ENCODE measurements around the gene ALK.

The ALK gene

DNA sequence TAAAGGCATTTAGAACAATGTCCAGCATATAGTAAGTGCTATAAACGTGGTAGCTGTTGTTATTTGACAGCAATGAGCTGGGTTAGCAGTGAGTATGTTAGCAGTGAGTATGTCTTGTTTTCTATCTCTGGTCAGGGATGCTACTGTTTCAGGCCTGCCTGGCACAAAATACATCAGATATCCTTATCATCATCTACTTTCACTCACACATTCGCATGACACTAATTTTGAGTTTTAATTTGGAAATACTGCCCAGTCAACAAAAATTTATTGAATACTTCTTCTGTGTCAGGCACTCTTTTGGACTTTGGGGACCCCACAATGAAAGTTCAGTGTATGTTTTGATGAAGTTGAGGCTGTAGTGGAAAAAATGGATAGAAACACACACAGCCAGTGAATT, 404.6 kb downstream of the ALK start (continued):
- TF ChIP-seq, protein P1, sequence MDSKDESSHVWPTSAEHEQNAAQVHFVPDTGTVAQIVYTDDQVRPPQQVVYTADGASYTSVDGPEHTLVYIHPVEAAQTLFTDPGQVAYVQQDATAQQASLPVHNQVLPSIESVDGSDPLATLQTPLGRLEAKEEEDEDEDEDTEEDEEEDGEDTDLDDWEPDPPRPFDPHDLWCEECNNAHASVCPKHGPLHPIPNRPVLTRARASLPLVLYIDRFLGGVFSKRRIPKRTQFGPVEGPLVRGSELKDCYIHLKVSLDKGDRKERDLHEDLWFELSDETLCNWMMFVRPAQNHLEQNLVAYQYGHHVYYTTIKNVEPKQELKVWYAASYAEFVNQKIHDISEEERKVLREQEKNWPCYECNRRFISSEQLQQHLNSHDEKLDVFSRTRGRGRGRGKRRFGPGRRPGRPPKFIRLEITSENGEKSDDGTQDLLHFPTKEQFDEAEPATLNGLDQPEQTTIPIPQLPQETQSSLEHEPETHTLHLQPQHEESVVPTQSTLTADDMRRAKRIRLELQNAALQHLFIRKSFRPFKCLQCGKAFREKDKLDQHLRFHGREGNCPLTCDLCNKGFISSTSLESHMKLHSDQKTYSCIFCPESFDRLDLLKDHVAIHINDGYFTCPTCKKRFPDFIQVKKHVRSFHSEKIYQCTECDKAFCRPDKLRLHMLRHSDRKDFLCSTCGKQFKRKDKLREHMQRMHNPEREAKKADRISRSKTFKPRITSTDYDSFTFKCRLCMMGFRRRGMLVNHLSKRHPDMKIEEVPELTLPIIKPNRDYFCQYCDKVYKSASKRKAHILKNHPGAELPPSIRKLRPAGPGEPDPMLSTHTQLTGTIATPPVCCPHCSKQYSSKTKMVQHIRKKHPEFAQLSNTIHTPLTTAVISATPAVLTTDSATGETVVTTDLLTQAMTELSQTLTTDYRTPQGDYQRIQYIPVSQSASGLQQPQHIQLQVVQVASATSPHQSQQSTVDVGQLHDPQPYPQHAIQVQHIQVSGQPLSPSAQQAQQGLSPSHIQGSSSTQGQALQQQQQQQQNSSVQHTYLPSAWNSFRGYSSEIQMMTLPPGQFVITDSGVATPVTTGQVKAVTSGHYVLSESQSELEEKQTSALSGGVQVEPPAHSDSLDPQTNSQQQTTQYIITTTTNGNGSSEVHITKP (tag by site-specific recombination; IDR thresholded peaks at IDR 0.05): no peak
- TF ChIP-seq ZNF529 (tag by site-specific recombination; IDR thresholded peaks at IDR 0.05; ENCODE audit: insufficient replicate concordance) (no peak), ZNF777 (tag by site-specific recombination; IDR thresholded peaks at IDR 0.05; ENCODE audit: borderline replicate concordance) (no peak), ZNF830 (tag by site-specific recombination; IDR thresholded peaks at IDR 0.05; ENCODE audit: low read depth) (no peak)

DNA sequence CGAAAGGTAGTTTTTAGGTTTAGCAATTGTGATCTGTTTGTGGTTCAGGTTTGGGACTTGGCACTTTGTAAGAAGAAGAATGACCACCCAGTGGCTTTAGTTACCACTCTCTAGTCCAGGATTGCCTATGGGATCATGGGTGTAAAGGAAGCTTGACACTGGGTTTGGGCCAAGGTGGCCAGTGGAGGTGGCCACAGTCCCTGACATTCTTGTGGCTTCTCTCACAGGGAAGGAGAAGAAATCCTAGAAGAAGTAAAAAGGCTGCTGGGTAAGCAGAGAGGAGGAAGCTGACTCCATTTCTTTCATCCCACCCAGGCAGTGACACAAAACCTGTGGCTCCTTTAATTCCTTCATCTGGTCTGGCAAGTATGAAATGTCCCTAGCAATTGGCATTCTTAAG, 411.5 kb downstream of the ALK start:
- Histone ChIP-seq H3K4me1 (ENCODE audit: control insufficient read depth, insufficient read depth, low read length) (no peaks in the 10 kb centered on the region), H3K27ac (ENCODE audit: extremely low read depth, low read depth, low read length) (no peak overlapping the region), H3K4me3 (ENCODE audit: low read depth, low read length) (no peak overlapping the region), H3K36me3 (ENCODE audit: control insufficient read depth in 2 of 2, insufficient read depth in 1 of 2, low read length in 2 of 2) (no peaks in the 10 kb centered on the region), H3K9me3 (ENCODE audit: control insufficient read depth, insufficient read depth, low read depth, low read length) (no peaks in the 10 kb centered on the region)
- POLR2A ChIA-PET: no interaction called here
- CTCF ChIA-PET: no interaction called here
- TF ChIP-seq, protein P2, sequence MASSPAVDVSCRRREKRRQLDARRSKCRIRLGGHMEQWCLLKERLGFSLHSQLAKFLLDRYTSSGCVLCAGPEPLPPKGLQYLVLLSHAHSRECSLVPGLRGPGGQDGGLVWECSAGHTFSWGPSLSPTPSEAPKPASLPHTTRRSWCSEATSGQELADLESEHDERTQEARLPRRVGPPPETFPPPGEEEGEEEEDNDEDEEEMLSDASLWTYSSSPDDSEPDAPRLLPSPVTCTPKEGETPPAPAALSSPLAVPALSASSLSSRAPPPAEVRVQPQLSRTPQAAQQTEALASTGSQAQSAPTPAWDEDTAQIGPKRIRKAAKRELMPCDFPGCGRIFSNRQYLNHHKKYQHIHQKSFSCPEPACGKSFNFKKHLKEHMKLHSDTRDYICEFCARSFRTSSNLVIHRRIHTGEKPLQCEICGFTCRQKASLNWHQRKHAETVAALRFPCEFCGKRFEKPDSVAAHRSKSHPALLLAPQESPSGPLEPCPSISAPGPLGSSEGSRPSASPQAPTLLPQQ (tag by site-specific recombination; IDR thresholded peaks at IDR 0.05): no peak
- TF ChIP-seq, protein P3, sequence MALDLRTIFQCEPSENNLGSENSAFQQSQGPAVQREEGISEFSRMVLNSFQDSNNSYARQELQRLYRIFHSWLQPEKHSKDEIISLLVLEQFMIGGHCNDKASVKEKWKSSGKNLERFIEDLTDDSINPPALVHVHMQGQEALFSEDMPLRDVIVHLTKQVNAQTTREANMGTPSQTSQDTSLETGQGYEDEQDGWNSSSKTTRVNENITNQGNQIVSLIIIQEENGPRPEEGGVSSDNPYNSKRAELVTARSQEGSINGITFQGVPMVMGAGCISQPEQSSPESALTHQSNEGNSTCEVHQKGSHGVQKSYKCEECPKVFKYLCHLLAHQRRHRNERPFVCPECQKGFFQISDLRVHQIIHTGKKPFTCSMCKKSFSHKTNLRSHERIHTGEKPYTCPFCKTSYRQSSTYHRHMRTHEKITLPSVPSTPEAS (tag by site-specific recombination; IDR thresholded peaks at IDR 0.05): no peak
- no peak for TF ChIP-seq SALL2 (tag by site-specific recombination; IDR thresholded peaks at IDR 0.05; ENCODE audit: borderline replicate concordance)
- TF ChIP-seq, protein P4, sequence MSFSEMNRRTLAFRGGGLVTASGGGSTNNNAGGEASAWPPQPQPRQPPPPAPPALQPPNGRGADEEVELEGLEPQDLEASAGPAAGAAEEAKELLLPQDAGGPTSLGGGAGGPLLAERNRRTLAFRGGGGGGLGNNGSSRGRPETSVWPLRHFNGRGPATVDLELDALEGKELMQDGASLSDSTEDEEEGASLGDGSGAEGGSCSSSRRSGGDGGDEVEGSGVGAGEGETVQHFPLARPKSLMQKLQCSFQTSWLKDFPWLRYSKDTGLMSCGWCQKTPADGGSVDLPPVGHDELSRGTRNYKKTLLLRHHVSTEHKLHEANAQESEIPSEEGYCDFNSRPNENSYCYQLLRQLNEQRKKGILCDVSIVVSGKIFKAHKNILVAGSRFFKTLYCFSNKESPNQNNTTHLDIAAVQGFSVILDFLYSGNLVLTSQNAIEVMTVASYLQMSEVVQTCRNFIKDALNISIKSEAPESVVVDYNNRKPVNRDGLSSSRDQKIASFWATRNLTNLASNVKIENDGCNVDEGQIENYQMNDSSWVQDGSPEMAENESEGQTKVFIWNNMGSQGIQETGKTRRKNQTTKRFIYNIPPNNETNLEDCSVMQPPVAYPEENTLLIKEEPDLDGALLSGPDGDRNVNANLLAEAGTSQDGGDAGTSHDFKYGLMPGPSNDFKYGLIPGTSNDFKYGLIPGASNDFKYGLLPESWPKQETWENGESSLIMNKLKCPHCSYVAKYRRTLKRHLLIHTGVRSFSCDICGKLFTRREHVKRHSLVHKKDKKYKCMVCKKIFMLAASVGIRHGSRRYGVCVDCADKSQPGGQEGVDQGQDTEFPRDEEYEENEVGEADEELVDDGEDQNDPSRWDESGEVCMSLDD (tag by site-specific recombination; IDR thresholded peaks at IDR 0.05): no peak
- TF ChIP-seq MYNN (tag by site-specific recombination; IDR thresholded peaks at IDR 0.05; ENCODE audit: borderline replicate concordance): no peak
- no peak for TF ChIP-seq ZNF776 (tag by site-specific recombination; IDR thresholded peaks at IDR 0.05; ENCODE audit: borderline replicate concordance)
- TF ChIP-seq SP3 (tag by site-specific recombination; IDR thresholded peaks at IDR 0.05): no peak
- no peak for TF ChIP-seq ZNF324 (tag by site-specific recombination; IDR thresholded peaks at IDR 0.05)
- no peak for TF ChIP-seq IKZF3 (tag by site-specific recombination; IDR thresholded peaks at IDR 0.05)
- TF ChIP-seq, protein P5, sequence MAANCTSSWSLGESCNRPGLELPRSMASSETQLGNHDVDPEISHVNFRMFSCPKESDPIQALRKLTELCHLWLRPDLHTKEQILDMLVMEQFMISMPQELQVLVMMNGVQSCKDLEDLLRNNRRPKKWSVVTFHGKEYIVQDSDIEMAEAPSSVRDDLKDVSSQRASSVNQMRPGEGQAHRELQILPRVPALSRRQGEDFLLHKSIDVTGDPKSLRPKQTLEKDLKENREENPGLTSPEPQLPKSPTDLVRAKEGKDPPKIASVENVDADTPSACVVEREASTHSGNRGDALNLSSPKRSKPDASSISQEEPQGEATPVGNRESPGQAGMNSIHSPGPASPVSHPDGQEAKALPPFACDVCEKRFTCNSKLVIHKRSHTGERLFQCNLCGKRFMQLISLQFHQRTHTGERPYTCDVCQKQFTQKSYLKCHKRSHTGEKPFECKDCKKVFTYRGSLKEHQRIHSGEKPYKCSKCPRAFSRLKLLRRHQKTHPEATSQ (tag by site-specific recombination; IDR thresholded peaks at IDR 0.05): no peak
- TF ChIP-seq, protein P6, sequence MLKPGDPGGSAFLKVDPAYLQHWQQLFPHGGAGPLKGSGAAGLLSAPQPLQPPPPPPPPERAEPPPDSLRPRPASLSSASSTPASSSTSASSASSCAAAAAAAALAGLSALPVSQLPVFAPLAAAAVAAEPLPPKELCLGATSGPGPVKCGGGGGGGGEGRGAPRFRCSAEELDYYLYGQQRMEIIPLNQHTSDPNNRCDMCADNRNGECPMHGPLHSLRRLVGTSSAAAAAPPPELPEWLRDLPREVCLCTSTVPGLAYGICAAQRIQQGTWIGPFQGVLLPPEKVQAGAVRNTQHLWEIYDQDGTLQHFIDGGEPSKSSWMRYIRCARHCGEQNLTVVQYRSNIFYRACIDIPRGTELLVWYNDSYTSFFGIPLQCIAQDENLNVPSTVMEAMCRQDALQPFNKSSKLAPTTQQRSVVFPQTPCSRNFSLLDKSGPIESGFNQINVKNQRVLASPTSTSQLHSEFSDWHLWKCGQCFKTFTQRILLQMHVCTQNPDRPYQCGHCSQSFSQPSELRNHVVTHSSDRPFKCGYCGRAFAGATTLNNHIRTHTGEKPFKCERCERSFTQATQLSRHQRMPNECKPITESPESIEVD (tag by site-specific recombination; IDR thresholded peaks at IDR 0.05): no peak

All from HEK293 (cell line).